Endothelial cell of umbilical vein (primary cell): ENCODE data around the gene EXOC6B. TPM values are rescaled to one million over a fixed set of nuclear protein-coding genes. Genes with fewer than 3 reads are reported as not detected.

Experiments used
- BruUV-seq: library from RNA; stranded (reverse); fragments of 400-500 nt; replicated peaks from 2 replicates; lab custom pipeline; 2021; lab: Mats Ljungman, UMichigan
- CTCF ChIA-PET: fragments of 300-600, 350-600 bp; sonication (Branson Sonifier 250); formaldehyde crosslinking; loops from one replicate; lab custom pipeline; 2021; ENCODE audit warnings: antibody characterized with exemption, inconsistent platforms; lab: Charles Lee
- POLR2A ChIA-PET: fragments of 300-600, 350-600 bp; sonication (Branson Sonifier 250); formaldehyde crosslinking; loops from one replicate; lab custom pipeline; 2021; ENCODE audit warnings: antibody characterized with exemption, inconsistent platforms; lab: Charles Lee
- DNase-seq: peaks from one replicate; pipeline ENCODE4 v3.0.0-alpha.2; 2011; ENCODE audit warnings: low read depth, low spot score
- FAIRE-seq: peaks from 2 replicates; lab custom pipeline; 2011; peaks lifted over from hg19 to GRCh38; lab: Jason Lieb, UNC
- H2AFZ ChIP-seq: 2 replicates; pipeline ENCODE4 v1.6.0; 2012; ENCODE audit warnings: low read depth, low read length, control low read depth, inconsistent platforms
- H3K27ac ChIP-seq: 2 replicates; pipeline ENCODE4 v1.5.1; 2011; ENCODE audit warnings: low read depth, mild to moderate bottlenecking, control low read depth, low read length, moderate library complexity; ENCODE audit not compliant: insufficient read depth
- H3K27me3 ChIP-seq, 2 experiments: 2 replicates each; pipeline versions ENCODE4 v1.6.0 to v1.6.1; 2011; ENCODE audit warnings: low read length in 2 of 2, mixed read lengths in 1 of 2; ENCODE audit not compliant: control insufficient read depth in 2 of 2, insufficient read depth in 2 of 2
- H3K36me3 ChIP-seq, 2 experiments: 2 replicates in 1 of 2; 3 replicates in 1 of 2; pipeline ENCODE4 v1.5.1; 2011; ENCODE audit warnings: low read length in 2 of 2, mild to moderate bottlenecking in 1 of 2, moderate library complexity in 1 of 2; ENCODE audit not compliant: control insufficient read depth in 2 of 2, insufficient read depth in 2 of 2; ENCODE audit errors: extremely low read depth in 1 of 2
- H3K4me1 ChIP-seq: 3 replicates; pipeline ENCODE4 v1.5.1; 2011; ENCODE audit warnings: mild to moderate bottlenecking, low read length; ENCODE audit not compliant: control insufficient read depth, insufficient read depth; ENCODE audit errors: extremely low read depth
- H3K4me2 ChIP-seq: 2 replicates; pipeline ENCODE4 v1.6.1; 2011; ENCODE audit warnings: low read length, control low read depth, mixed read lengths; ENCODE audit not compliant: insufficient read depth
- H3K4me3 ChIP-seq, 3 experiments: fragments of 200-600 bp in 1 of 3; sonication (generic), shearing (Covaris generic) in 1 of 3; replicated peaks in 1 of 3; 2 replicates each; pipeline ENCODE4 v1.5.1; 2011 to 2016; ENCODE audit warnings: control low read depth in 3 of 3, low read length in 3 of 3, mild to moderate bottlenecking in 2 of 3, inconsistent platforms in 1 of 3, low read depth in 1 of 3, moderate library complexity in 1 of 3; ENCODE audit not compliant: insufficient read depth in 1 of 3
- H3K79me2 ChIP-seq: 2 replicates; pipeline ENCODE4 v1.6.0; 2012; ENCODE audit warnings: low read length, inconsistent platforms; ENCODE audit not compliant: control insufficient read depth, insufficient read depth
- H3K9ac ChIP-seq: replicated peaks from 2 replicates; pipeline ENCODE3; 2011; ENCODE audit warnings: low read length, control low read depth; ENCODE audit not compliant: insufficient read depth; ENCODE audit errors: extremely low read depth
- H3K9me1 ChIP-seq: replicated peaks from 3 replicates; pipeline ENCODE4 v1.6.0; 2011; ENCODE audit warnings: mild to moderate bottlenecking, low read length; ENCODE audit not compliant: control insufficient read depth, insufficient read depth; ENCODE audit errors: extremely low read depth
- H3K9me3 ChIP-seq: replicated peaks from 2 replicates; pipeline ENCODE4 v1.5.1; 2012; ENCODE audit warnings: low read length, inconsistent platforms; ENCODE audit not compliant: control insufficient read depth, insufficient read depth
- H4K20me1 ChIP-seq: replicated peaks from 2 replicates; pipeline ENCODE3; 2011; ENCODE audit warnings: mild to moderate bottlenecking, low read length; ENCODE audit not compliant: control insufficient read depth, insufficient read depth; ENCODE audit errors: extremely low read depth
- CTCF ChIP-seq, 2 donors: IDR thresholded peaks; 1 replicate in 1 of 2; 2 replicates in 1 of 2; pipeline ENCODE4 v1.5.1; 2011; ENCODE audit warnings: low read length in 2 of 2, mild to moderate bottlenecking in 2 of 2, moderate library complexity in 2 of 2, control low read depth in 1 of 2, inconsistent platforms in 1 of 2, low read depth in 1 of 2; ENCODE audit not compliant: insufficient read depth in 1 of 2; ENCODE audit errors: extremely low read depth in 1 of 2
- EZH2 ChIP-seq: IDR thresholded peaks from 2 replicates; pipeline ENCODE4 v1.6.1; 2012; ENCODE audit warnings: borderline replicate concordance, low read depth, mild to moderate bottlenecking, moderate library complexity, low read length, inconsistent platforms; ENCODE audit not compliant: severe bottlenecking
- FOS ChIP-seq: IDR thresholded peaks from 2 replicates; pipeline ENCODE4 v1.6.1; 2011; ENCODE audit warnings: mild to moderate bottlenecking, low read length, moderate library complexity, borderline replicate concordance; ENCODE audit not compliant: insufficient read depth
- GATA2 ChIP-seq: IDR thresholded peaks from 2 replicates; pipeline ENCODE4 v1.7.0; 2011; ENCODE audit warnings: low read depth, mild to moderate bottlenecking, moderate library complexity, mixed read lengths, low read length; ENCODE audit not compliant: insufficient read length, insufficient read depth
- JUN ChIP-seq: IDR thresholded peaks from 2 replicates; pipeline ENCODE4 v1.6.1; 2011; ENCODE audit warnings: borderline replicate concordance, low read depth; ENCODE audit not compliant: insufficient read length, insufficient read depth
- MAX ChIP-seq: IDR thresholded peaks from 2 replicates; pipeline ENCODE4 v1.6.1; 2011; ENCODE audit not compliant: insufficient read depth, insufficient read length
- MYC ChIP-seq: IDR thresholded peaks from one replicate; pipeline ENCODE4 v1.6.1; 2011; ENCODE audit warnings: mild to moderate bottlenecking, low read depth, low read length
- POLR2A ChIP-seq: IDR thresholded peaks from 2 replicates; pipeline ENCODE4 v1.6.1; 2012; ENCODE audit warnings: low read depth, mild to moderate bottlenecking, control low read depth, low read length
- POLR2AphosphoS5 ChIP-seq: IDR thresholded peaks from 2 replicates; pipeline ENCODE4 v1.6.1; 2012; ENCODE audit warnings: low read depth, mild to moderate bottlenecking, control low read depth, low read length, moderate library complexity; ENCODE audit not compliant: insufficient read depth
- dilution Hi-C: fragments of 300-500 bp; cut with MboI; formaldehyde crosslinking; loops from one replicate; pipeline ENCODE4 v1.15.0; 2019; ENCODE audit warnings: low sequenced_read_pairs; ENCODE audit not compliant: extremely low pct_ligation_motif_present
- intact Hi-C: fragments of 100-400 bp; cut with micrococcal nuclease; formaldehyde crosslinking; loops from one replicate; pipeline ENCODE4 v1.10.0; 2022
- polyA plus RNA-seq, 4 experiments: library from polyadenylated mRNA; depleted of rRNA in 3 of 4; stranded (reverse) in 3 of 4; unstranded in 1 of 4; fragments of >200 nt; gene quantifications; 2 replicates each; pipeline versions ENCODE4 v1.2.1 to v1.2.3, GENCODE V29; 2011 to 2012; ENCODE audit warnings: missing spikeins in 1 of 4
- total RNA-seq: library from RNA; stranded (reverse); gene quantifications from 2 replicates; pipeline ENCODE4 v1.2.3, GENCODE V29; 2021

The EXOC6B gene
- total and polyA plus RNA-seq, 2 donors (not counting 3 experiments of a cell fraction or from before 2014, with no cell fraction given) = 10.8 to 34.8 TPM

GRCh38 chr2:72135921-72136320, 689.9 kb downstream of the EXOC6B start:
- ChIA-PET POLR2A (no interaction called here), CTCF (no interaction called here)
- intact Hi-C loops (no loop called here), dilution Hi-C loops (no loop called here)
- no TSS peak for BruUV-seq
- H3K9me3 ChIP-seq = no peaks in the 10 kb centered on the region
- H3K79me2 ChIP-seq = no peaks in the 10 kb centered on the region
- no peaks in the 10 kb centered on the region for H3K27me3 ChIP-seq
- H4K20me1 ChIP-seq = no peaks in the 10 kb centered on the region
- H3K27ac ChIP-seq = no peak overlapping the region
- H3K4me1 ChIP-seq = no peaks in the 10 kb centered on the region
- no peak overlapping the region for H3K4me2 ChIP-seq
- no peaks in the 10 kb centered on the region for H3K9me1 ChIP-seq
- no peaks in the 10 kb centered on the region for H3K36me3 ChIP-seq
- DNase-seq = no peak
- no peak for TF ChIP-seq POLR2A
- TF ChIP-seq JUN = no peak
- TF ChIP-seq MAX = no peak
- TF ChIP-seq POLR2AphosphoS5 = no peak
- no peak for TF ChIP-seq GATA2
- no peak for TF ChIP-seq MYC
- TF ChIP-seq EZH2 = no peak
- TF ChIP-seq CTCF (IDR thresholded peaks at IDR 0.05; ENCODE audit: extremely low read depth in 1 of 2, insufficient read depth in 1 of 2, low read depth in 1 of 2, low read length in 2 of 2) = no peak
- TF ChIP-seq FOS = no peak
- H3K9ac ChIP-seq = no peak overlapping the region
- no peak overlapping the region for H2AFZ ChIP-seq
- FAIRE-seq = no peak
- no peak overlapping the region for H3K4me3 ChIP-seq
